Neural progenitor cell (in vitro differentiated cells): Measurements from ENCODE around the gene HNRNPAB. TPM values are rescaled to one million over a fixed set of nuclear protein-coding genes. Genes with fewer than 3 reads are reported as not detected.

Experiments used
- DNase-seq: peaks from one replicate; pipeline ENCODE4 v3.0.0-alpha.2; 2016; ENCODE audit warnings: low spot score
- H2AFZ ChIP-seq: fragments of 200-600 bp; sonication (generic); replicated peaks from 2 replicates; pipeline ENCODE4 v1.6.1; 2016; ENCODE audit warnings: antibody characterized with exemption
- H3F3A ChIP-seq: fragments of 200-600 bp; sonication (generic); 2 replicates; pipeline ENCODE4 v1.6.1; 2016; ENCODE audit warnings: antibody characterized with exemption, low read depth
- H3K27ac ChIP-seq: fragments of 200-600 bp; sonication (generic); 2 replicates; pipeline ENCODE4 v1.5.1; 2016; ENCODE audit warnings: mild to moderate bottlenecking
- H3K27me3 ChIP-seq: fragments of 200-600 bp; sonication (generic); 2 replicates; pipeline ENCODE4 v1.6.1; 2016; ENCODE audit warnings: mild to moderate bottlenecking, moderate library complexity
- H3K36me3 ChIP-seq: fragments of 200-600 bp; sonication (generic); 2 replicates; pipeline ENCODE4 v1.5.1; 2016
- H3K4me1 ChIP-seq: fragments of 200-600 bp; sonication (generic); 2 replicates; pipeline ENCODE4 v1.6.1; 2016; ENCODE audit warnings: mixed run types
- H3K4me2 ChIP-seq: fragments of 200-600 bp; sonication (generic); 2 replicates; pipeline ENCODE4 v1.6.1; 2016
- H3K4me3 ChIP-seq: fragments of 200-600 bp; sonication (generic); 2 replicates; pipeline ENCODE4 v1.5.1; 2016
- H3K79me2 ChIP-seq: fragments of 200-600 bp; sonication (generic); 2 replicates; pipeline ENCODE4 v1.6.1; 2016; ENCODE audit warnings: low read depth
- H3K9ac ChIP-seq: fragments of 200-600 bp; sonication (generic); 2 replicates; pipeline ENCODE4 v1.6.1; 2016
- H3K9me3 ChIP-seq: fragments of 200-600 bp; sonication (generic); 2 replicates; pipeline ENCODE4 v1.5.1; 2016; ENCODE audit warnings: low read depth
- H4K20me1 ChIP-seq: fragments of 200-600 bp; sonication (generic); 2 replicates; pipeline ENCODE4 v1.6.1; 2016; ENCODE audit warnings: low read depth
- H3K27ac Mint-ChIP-seq: 3 replicates; pipeline ENCODE4 v1.8.0; 2021; ENCODE audit warnings: mixed read lengths
- H3K27me3 Mint-ChIP-seq: 2 replicates; pipeline ENCODE4 v1.8.0; 2022; ENCODE audit warnings: low read depth, mild to moderate bottlenecking, inconsistent platforms, moderate library complexity, mixed read lengths; ENCODE audit not compliant: insufficient read depth
- H3K36me3 Mint-ChIP-seq: 3 replicates; pipeline ENCODE4 v1.8.0; 2021; ENCODE audit warnings: mixed read lengths
- H3K4me1 Mint-ChIP-seq: 3 replicates; pipeline ENCODE4 v1.8.0; 2021; ENCODE audit warnings: mixed read lengths
- H3K4me3 Mint-ChIP-seq: 3 replicates; pipeline ENCODE4 v1.8.0; 2021; ENCODE audit warnings: mild to moderate bottlenecking, moderate library complexity, mixed read lengths
- H3K9me3 Mint-ChIP-seq: 3 replicates; pipeline ENCODE4 v1.8.0; 2020; ENCODE audit warnings: mixed read lengths
- EZH2 ChIP-seq: fragments of 200-600 bp; sonication (generic); IDR thresholded peaks from 2 replicates; pipeline ENCODE4 v1.6.1; 2017; ENCODE audit warnings: antibody characterized with exemption, mild to moderate bottlenecking, moderate library complexity
- EZH2phosphoT487 ChIP-seq: fragments of 200-600 bp; sonication (generic); IDR thresholded peaks from 2 replicates; pipeline ENCODE4 v1.6.1; 2017; ENCODE audit warnings: antibody characterized with exemption
- total RNA-seq: library from RNA; depleted of rRNA; stranded (reverse); fragments of >200 nt; gene quantifications from 2 replicates; pipeline ENCODE4 v1.2.3, GENCODE V29; 2015; ENCODE audit warnings: low replicate concordance
- TF ChIP-seq, protein P1 (sequence below): fragments of 200-600 bp; sonication (generic); IDR thresholded peaks from 2 replicates; pipeline ENCODE4 v1.5.1; 2017; ENCODE audit warnings: antibody characterized with exemption, mild to moderate bottlenecking

The HNRNPAB gene
- total RNA-seq, 1 donor from 2014 or later, result 195 TPM

DNA sequence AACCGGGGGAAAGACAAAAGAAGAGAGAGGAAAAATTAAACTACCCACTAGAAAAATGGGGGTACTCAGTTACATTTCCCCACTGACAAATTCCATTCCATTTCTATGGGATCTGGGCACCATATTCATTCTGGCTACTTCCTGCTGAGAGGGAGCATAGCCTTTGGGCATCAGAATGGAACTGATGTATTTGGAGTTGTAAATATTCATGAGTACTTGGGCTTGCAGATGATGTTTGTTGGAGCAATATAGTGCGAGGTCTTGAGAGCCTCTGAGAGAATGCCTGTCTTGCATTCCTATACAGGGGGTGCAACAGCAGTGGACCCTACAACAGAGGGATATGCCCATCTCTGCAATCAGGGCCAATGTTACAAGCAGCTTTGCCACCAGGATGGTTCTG is 33.9 kb upstream of the HNRNPAB start:
- H3K36me3 Mint-ChIP-seq, result no peaks in the 10 kb centered on the region
- no peaks in the 10 kb centered on the region for H3K9me3 ChIP-seq
- TF ChIP-seq, protein P1, sequence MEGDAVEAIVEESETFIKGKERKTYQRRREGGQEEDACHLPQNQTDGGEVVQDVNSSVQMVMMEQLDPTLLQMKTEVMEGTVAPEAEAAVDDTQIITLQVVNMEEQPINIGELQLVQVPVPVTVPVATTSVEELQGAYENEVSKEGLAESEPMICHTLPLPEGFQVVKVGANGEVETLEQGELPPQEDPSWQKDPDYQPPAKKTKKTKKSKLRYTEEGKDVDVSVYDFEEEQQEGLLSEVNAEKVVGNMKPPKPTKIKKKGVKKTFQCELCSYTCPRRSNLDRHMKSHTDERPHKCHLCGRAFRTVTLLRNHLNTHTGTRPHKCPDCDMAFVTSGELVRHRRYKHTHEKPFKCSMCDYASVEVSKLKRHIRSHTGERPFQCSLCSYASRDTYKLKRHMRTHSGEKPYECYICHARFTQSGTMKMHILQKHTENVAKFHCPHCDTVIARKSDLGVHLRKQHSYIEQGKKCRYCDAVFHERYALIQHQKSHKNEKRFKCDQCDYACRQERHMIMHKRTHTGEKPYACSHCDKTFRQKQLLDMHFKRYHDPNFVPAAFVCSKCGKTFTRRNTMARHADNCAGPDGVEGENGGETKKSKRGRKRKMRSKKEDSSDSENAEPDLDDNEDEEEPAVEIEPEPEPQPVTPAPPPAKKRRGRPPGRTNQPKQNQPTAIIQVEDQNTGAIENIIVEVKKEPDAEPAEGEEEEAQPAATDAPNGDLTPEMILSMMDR, result no peak
- TF ChIP-seq EZH2phosphoT487, result no peak
- TF ChIP-seq EZH2, result no peak
- H3K4me3 ChIP-seq, result no peak overlapping the region
- H3K27ac ChIP-seq, result no peak overlapping the region
- H3K4me1 Mint-ChIP-seq, result peaks cover 9% of the 10 kb centered on the region
- no peaks in the 10 kb centered on the region for H4K20me1 ChIP-seq
- DNase-seq, result no peak
- no peaks in the 10 kb centered on the region for H3K79me2 ChIP-seq
- H3K27me3 ChIP-seq, result no peaks in the 10 kb centered on the region
- H3K27me3 Mint-ChIP-seq, result peaks cover 7% of the 10 kb centered on the region
- H3K4me3 Mint-ChIP-seq, result no peak overlapping the region
- H2AFZ ChIP-seq, result no peak overlapping the region
- no peak overlapping the region for H3K27ac Mint-ChIP-seq
- no peaks in the 10 kb centered on the region for H3K9me3 Mint-ChIP-seq
- H3K4me2 ChIP-seq, result no peak overlapping the region
- no peaks in the 10 kb centered on the region for H3K36me3 ChIP-seq
- no peaks in the 10 kb centered on the region for H3K4me1 ChIP-seq
- H3F3A ChIP-seq, result no peaks in the 10 kb centered on the region
- no peak overlapping the region for H3K9ac ChIP-seq

DNA sequence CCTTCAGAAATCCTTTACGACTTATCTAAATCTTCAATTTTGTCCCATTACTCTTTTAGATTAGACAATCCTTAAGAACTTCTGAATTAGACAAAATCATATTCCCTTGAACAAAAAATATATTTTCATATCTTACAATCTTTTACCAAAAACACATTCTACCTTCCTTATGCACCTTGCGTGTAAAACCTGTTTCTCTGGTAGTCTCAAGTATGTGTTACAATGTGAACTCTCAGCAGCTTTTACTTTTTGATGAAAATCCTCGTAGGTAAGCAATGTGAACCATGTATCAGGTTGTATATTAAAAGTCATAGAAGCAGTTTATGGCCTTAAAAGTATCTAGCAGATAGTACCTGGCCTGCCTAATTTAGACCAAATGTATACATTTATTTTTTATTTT is 29.9 kb upstream of the HNRNPAB start:
- Histone ChIP-seq H3K4me3 (no peak overlapping the region), H3K79me2 (no peaks in the 10 kb centered on the region), H3K4me2 (no peak overlapping the region), H4K20me1 (no peaks in the 10 kb centered on the region), H3K4me1 (no peaks in the 10 kb centered on the region), H3K9me3 (no peaks in the 10 kb centered on the region), H3K36me3 (no peaks in the 10 kb centered on the region), H3K9ac (no peak overlapping the region), H2AFZ (no peak overlapping the region), H3K27me3 (no peaks in the 10 kb centered on the region), H3F3A (peaks cover 5% of the 10 kb centered on the region), H3K27ac (no peak overlapping the region)
- TF ChIP-seq, protein P1, result no peak
- TF ChIP-seq EZH2phosphoT487 (no peak), EZH2 (no peak)
- H3K4me3 Mint-ChIP-seq, result no peak overlapping the region
- H3K27ac Mint-ChIP-seq, result no peak overlapping the region
- peaks cover 9% of the 10 kb centered on the region for H3K4me1 Mint-ChIP-seq
- no peak for DNase-seq
- H3K36me3 Mint-ChIP-seq, result no peaks in the 10 kb centered on the region
- peaks cover 7% of the 10 kb centered on the region for H3K27me3 Mint-ChIP-seq
- H3K9me3 Mint-ChIP-seq, result peaks cover 2% of the 10 kb centered on the region

DNA sequence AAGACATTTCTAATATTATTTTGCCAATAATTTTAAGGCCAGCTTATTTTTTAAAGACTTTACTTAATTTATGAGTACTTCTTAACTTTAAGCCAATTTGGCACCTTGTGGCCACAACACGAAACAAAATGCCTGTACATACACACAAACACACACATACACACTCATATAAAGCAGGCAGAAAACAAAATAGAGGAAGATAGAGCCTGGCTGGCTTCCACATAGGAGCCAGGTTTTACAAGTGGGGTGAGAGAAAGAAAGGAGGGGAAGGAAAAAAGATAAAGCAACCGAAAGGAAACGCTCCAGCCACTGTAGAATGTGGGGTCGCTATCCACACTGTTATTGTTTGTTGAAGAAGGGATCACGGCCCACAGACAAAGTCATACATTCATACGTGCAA is 27.5 kb upstream of the HNRNPAB start:
- DNase-seq, result no peak
- TF ChIP-seq EZH2 (no peak), EZH2phosphoT487 (no peak)
- TF ChIP-seq, protein P1, result no peak
- peaks cover 6% of the 10 kb centered on the region for H3K9me3 Mint-ChIP-seq
- Histone ChIP-seq H3K27me3 (no peaks in the 10 kb centered on the region), H2AFZ (no peak overlapping the region), H3K36me3 (no peaks in the 10 kb centered on the region), H4K20me1 (no peaks in the 10 kb centered on the region), H3K4me2 (no peak overlapping the region), H3K79me2 (no peaks in the 10 kb centered on the region), H3K9ac (no peak overlapping the region), H3K4me1 (peaks cover 11% of the 10 kb centered on the region), H3K4me3 (no peak overlapping the region), H3K27ac (no peak overlapping the region), H3K9me3 (no peaks in the 10 kb centered on the region), H3F3A (peaks cover 13% of the 10 kb centered on the region)
- H3K4me1 Mint-ChIP-seq, result peaks cover 4% of the 10 kb centered on the region
- H3K4me3 Mint-ChIP-seq, result no peak overlapping the region
- H3K27ac Mint-ChIP-seq, result no peak overlapping the region
- H3K27me3 Mint-ChIP-seq, result peaks cover 11% of the 10 kb centered on the region
- H3K36me3 Mint-ChIP-seq, result no peaks in the 10 kb centered on the region
